ENCODE measurements around the gene ALDH1A1.

DNA sequence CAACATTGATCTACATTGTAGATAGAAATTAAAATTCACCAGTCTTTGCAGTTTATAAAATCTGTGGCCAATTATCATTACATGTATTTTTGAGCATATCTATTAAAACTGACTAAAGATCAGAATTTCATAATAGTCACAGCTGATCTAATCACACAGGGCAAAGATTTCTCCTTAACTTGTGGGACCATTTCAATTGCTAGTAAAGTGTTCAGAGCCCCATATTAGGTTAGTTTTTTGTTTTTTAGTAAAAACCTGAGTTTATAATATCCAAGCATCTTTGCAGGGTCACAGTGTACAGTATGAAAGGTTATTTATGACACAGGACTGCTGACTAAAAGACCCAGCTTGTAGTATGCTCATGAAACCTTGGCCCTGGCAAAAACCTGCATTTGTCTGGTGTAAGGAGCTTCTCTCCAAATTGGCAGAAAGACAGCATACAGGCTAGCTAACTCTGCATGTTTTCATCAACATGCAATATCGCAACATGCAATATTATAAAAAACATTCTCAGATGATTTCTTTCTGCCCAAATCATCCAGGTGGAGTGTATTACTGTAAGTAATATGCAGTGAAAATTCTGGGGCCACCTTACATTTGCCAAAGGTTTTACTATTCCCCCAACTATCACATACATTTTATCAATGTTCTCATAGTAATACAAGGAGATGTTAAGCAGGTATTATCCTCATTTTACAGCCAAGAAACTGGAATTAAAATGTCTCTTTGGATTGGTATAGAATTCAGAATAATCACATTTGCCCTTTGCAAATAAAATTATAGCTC lies 37.7 kb upstream of the ALDH1A1 start:
- TF ChIP-seq, protein P1, sequence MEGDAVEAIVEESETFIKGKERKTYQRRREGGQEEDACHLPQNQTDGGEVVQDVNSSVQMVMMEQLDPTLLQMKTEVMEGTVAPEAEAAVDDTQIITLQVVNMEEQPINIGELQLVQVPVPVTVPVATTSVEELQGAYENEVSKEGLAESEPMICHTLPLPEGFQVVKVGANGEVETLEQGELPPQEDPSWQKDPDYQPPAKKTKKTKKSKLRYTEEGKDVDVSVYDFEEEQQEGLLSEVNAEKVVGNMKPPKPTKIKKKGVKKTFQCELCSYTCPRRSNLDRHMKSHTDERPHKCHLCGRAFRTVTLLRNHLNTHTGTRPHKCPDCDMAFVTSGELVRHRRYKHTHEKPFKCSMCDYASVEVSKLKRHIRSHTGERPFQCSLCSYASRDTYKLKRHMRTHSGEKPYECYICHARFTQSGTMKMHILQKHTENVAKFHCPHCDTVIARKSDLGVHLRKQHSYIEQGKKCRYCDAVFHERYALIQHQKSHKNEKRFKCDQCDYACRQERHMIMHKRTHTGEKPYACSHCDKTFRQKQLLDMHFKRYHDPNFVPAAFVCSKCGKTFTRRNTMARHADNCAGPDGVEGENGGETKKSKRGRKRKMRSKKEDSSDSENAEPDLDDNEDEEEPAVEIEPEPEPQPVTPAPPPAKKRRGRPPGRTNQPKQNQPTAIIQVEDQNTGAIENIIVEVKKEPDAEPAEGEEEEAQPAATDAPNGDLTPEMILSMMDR (conservative IDR thresholded peaks at IDR 0.05), result no peak
- TF ChIP-seq ZFX (IDR thresholded peaks at IDR 0.05), result no peak

Measured in C4-2B (cell line).